T-cell (primary cell): ENCODE results near the gene RUNX3. TPM values are rescaled to one million over a fixed set of nuclear protein-coding genes. Genes with fewer than 3 reads are reported as not detected.

Source experiments
- ATAC-seq, 4 experiments: fragments of 200-7000 bp in 3 of 4; fragments of 150-1000 bp in 1 of 4; cut with Tn5 transposase; replicated peaks in 1 of 4; 1 replicate in 3 of 4; 2 replicates in 1 of 4; pipeline ENCODE4 v1.10.0; 2021; ENCODE audit warnings: moderate library complexity in 3 of 4, mild to moderate bottlenecking in 2 of 4, moderate number of reproducible peaks in 1 of 4
- CTCF ChIA-PET, 2 donors: fragments of 300-600 bp; sonication (Branson Sonifier 250); formaldehyde crosslinking; loops; one replicate each; lab custom pipeline; 2022; ENCODE audit warnings: antibody characterized with exemption in 2 of 2; lab: Charles Lee
- POLR2A ChIA-PET, 2 donors: fragments of 300-600 bp; sonication (Branson Sonifier 250); formaldehyde crosslinking; loops; one replicate each; lab custom pipeline; 2022; ENCODE audit warnings: antibody characterized with exemption in 2 of 2; lab: Charles Lee
- DNase-seq, 35 experiments: peaks; one replicate each; pipeline versions ENCODE4 v3.0.0 to v3.0.0-alpha.2; 2013 to 2023
- H3K27ac ChIP-seq: one replicate; pipeline ENCODE4 v1.5.1; 2013; ENCODE audit warnings: low read length
- H3K27me3 ChIP-seq, 2 experiments: replicated peaks in 1 of 2; 1 replicate in 1 of 2; 2 replicates in 1 of 2; pipeline versions ENCODE4 v1.6.1 to v1.7.0; 2013; ENCODE audit warnings: low read length in 1 of 2, mixed read lengths in 1 of 2; ENCODE audit not compliant: control insufficient read depth in 2 of 2, insufficient read depth in 2 of 2; ENCODE audit errors: extremely low read depth in 1 of 2
- H3K36me3 ChIP-seq, 2 donors: 1 replicate in 1 of 2; 2 replicates in 1 of 2; pipeline versions ENCODE4 v1.6.1 to v1.7.0; 2013; ENCODE audit warnings: low read length in 1 of 2; ENCODE audit not compliant: control insufficient read depth in 2 of 2, insufficient read depth in 1 of 2; ENCODE audit errors: extremely low read depth in 1 of 2
- H3K4me1 ChIP-seq, 2 experiments: 1 replicate in 1 of 2; 2 replicates in 1 of 2; pipeline versions ENCODE4 v1.6.1 to v1.7.0; 2013; ENCODE audit warnings: low read length in 2 of 2, mixed read lengths in 1 of 2; ENCODE audit not compliant: insufficient read depth in 2 of 2, control insufficient read depth in 1 of 2; ENCODE audit errors: extremely low read depth in 1 of 2
- H3K4me3 ChIP-seq, 2 donors: 1 replicate in 1 of 2; 2 replicates in 1 of 2; pipeline versions ENCODE4 v1.5.1 to v1.7.0; 2013; ENCODE audit warnings: mild to moderate bottlenecking in 2 of 2, low read length in 1 of 2, moderate library complexity in 1 of 2; ENCODE audit not compliant: control insufficient read depth in 1 of 2; ENCODE audit errors: extremely low read depth in 1 of 2
- H3K9me3 ChIP-seq: 2 replicates; pipeline ENCODE4 v1.7.0; 2013
- H3K27ac Mint-ChIP-seq, 2 donors: one replicate each; pipeline ENCODE4 v1.8.0; 2020 to 2021; ENCODE audit warnings: mild to moderate bottlenecking in 2 of 2, mixed read lengths in 2 of 2
- H3K27me3 Mint-ChIP-seq, 2 donors: one replicate each; pipeline ENCODE4 v1.8.0; 2021 to 2022; ENCODE audit warnings: mixed read lengths in 2 of 2
- H3K36me3 Mint-ChIP-seq: one replicate; pipeline ENCODE4 v1.8.0; 2021; ENCODE audit warnings: mixed read lengths
- H3K4me1 Mint-ChIP-seq, 3 donors: one replicate each; pipeline ENCODE4 v1.8.0; 2020 to 2022; ENCODE audit warnings: mixed read lengths in 3 of 3, mild to moderate bottlenecking in 1 of 3
- H3K4me3 Mint-ChIP-seq, 3 donors: one replicate each; pipeline ENCODE4 v1.8.0; 2020 to 2022; ENCODE audit warnings: mild to moderate bottlenecking in 3 of 3, mixed read lengths in 3 of 3, moderate library complexity in 3 of 3
- H3K9me3 Mint-ChIP-seq, 3 donors: one replicate each; pipeline ENCODE4 v1.8.0; 2020 to 2022; ENCODE audit warnings: mixed read lengths in 3 of 3
- WGBS: methylation state at CpG from one replicate; pipeline ENCODE4 v1.1.5; 2013; ENCODE audit warnings: missing lambda C conversion rate; ENCODE audit not compliant: insufficient coverage; 5-methylcytosine and 5-hydroxymethylcytosine counted together
- total RNA-seq, 35 experiments: library from RNA in 6 of 35; stranded (reverse) in 6 of 35; fragments of 120-200 nt in 1 of 35; gene quantifications; one replicate each; pipeline versions ENCODE4 v1.2.1 to v1.2.4 and lab custom pipeline; 2013 to 2026

Gene RUNX3
- total RNA-seq, 5 donors from 2014 or later (not counting 1 experiment from before 2014, with no cell fraction given) = 140 to 220 (median 145) TPM

DNA sequence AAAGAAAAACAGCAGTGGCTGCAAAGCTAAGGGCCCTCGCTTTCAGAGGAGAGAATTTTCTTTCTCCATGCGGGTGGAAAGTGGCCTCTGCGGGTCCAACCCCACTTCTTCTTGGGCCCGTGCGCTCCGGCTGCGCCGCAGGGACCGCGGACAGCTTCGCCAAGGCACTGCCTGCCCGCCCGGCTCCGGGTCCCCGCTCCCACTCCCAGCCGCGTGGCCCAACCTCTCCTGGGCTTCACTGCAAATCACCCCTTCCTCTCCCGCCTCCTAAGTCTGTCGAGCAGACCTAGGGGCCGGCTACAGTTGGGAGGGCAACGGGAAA is 1.0 kb upstream of the RUNX3 start:
- Histone ChIP-seq H3K4me1 (peaks cover 26 to 70% of the 10 kb centered on the region in 2 experiments), H3K27ac (peak overlapping the region; percentile 90), H3K4me3 (no peak overlapping the region), H3K9me3 (no peaks in the 10 kb centered on the region), H3K27me3 (peaks cover 0 to 5% of the 10 kb centered on the region in 2 experiments), H3K36me3 (peaks cover 6 to 15% of the 10 kb centered on the region in 2 donors)
- CTCF ChIA-PET = interaction anchor here (1.3 to 4.0 kb wide), 3 partner anchors 18 to 106 kb away, joined by 4 to 19 read pairs (median 12); no protein-coding TSS in a partner anchor
- Mint-ChIP-seq H3K9me3 (no peaks in the 10 kb centered on the region), H3K36me3 (peaks cover 10% of the 10 kb centered on the region), H3K27me3 (no peaks in the 10 kb centered on the region), H3K4me1 (peaks cover 38 to 61% (median 60%) of the 10 kb centered on the region in 3 donors), H3K4me3 (peak overlapping the region; percentile 65 to 98 (median 66)), H3K27ac (peak overlapping the region; percentile 73 to 86)
- no peak for DNase-seq
- no peak for ATAC-seq
- POLR2A ChIA-PET = no interaction called here
- WGBS = 94% methylated on average over 21 of the region's 21 CpGs

- ATAC-seq (peak; percentile 5 to 28 (median 21)), DNase-seq (peak in 29 of 35 experiments; percentile 34 to 73 (median 49))
- H3K27me3 Mint-ChIP-seq = no peaks in the 10 kb centered on the region
- ChIA-PET POLR2A (interaction anchor here (0.6 to 10.4 kb wide), 5 partner anchors 17 to 292 kb away, joined by 3 to 91 read pairs (median 4); no protein-coding TSS in a partner anchor), CTCF (interaction anchor here (0.7 to 4.0 kb wide), 12 partner anchors 16 to 1759 kb away, joined by 3 to 19 read pairs (median 3); no protein-coding TSS in a partner anchor)
- H3K36me3 ChIP-seq = peaks cover 6 to 26% of the 10 kb centered on the region in 2 donors
- H3K4me1 ChIP-seq = peaks cover 37 to 75% of the 10 kb centered on the region in 2 experiments
- WGBS = under 1% methylated on average over 129 of the region's 129 CpGs
- peak overlapping the region; percentile 96 to 98 (median 98) for H3K4me3 Mint-ChIP-seq
- no peaks in the 10 kb centered on the region for H3K9me3 ChIP-seq
- peak overlapping the region; percentile 87 to 97 for H3K4me3 ChIP-seq
- peak overlapping the region; percentile 96 for H3K27ac ChIP-seq
- peak overlapping the region; percentile 89 to 96 for H3K27ac Mint-ChIP-seq
- no peaks in the 10 kb centered on the region for H3K9me3 Mint-ChIP-seq
- peaks cover 53 to 67% (median 66%) of the 10 kb centered on the region in 3 donors for H3K4me1 Mint-ChIP-seq
- H3K27me3 ChIP-seq = peaks cover 0 to 5% of the 10 kb centered on the region in 2 experiments
- peaks cover 21% of the 10 kb centered on the region for H3K36me3 Mint-ChIP-seq
Observed at GRCh38 chr1:24929398-24930259, 447 bp downstream of the RUNX3 start.

- ATAC-seq = peak; percentile 5 to 10 (median 7)
Observed at GRCh38 chr1:24928689-24929397, 1.2 kb downstream of the RUNX3 start.

GRCh38 chr1:24927988-24928688 is 1.9 kb downstream of the RUNX3 start:
- Mint-ChIP-seq H3K36me3 (peaks cover 26% of the 10 kb centered on the region), H3K4me3 (peak overlapping the region; percentile 96 to 98 (median 98)), H3K27me3 (no peaks in the 10 kb centered on the region), H3K27ac (peak overlapping the region; percentile 89 to 96), H3K9me3 (no peaks in the 10 kb centered on the region), H3K4me1 (peaks cover 51 to 68% (median 67%) of the 10 kb centered on the region in 3 donors)
- H3K4me3 ChIP-seq = peak overlapping the region; percentile 87 to 97
- ATAC-seq = no peak
- H3K27ac ChIP-seq = peak overlapping the region; percentile 96
- peaks cover 44 to 78% of the 10 kb centered on the region in 2 experiments for H3K4me1 ChIP-seq
- DNase-seq = peak in 1 of 35 experiments; percentile 79
- no peaks in the 10 kb centered on the region for H3K9me3 ChIP-seq
- POLR2A ChIA-PET = interaction anchor here (0.5 to 10.4 kb wide), 6 partner anchors 9 to 108 kb away, joined by 3 to 91 read pairs (median 4); no protein-coding TSS in a partner anchor
- CTCF ChIA-PET = interaction anchor here (0.6 to 4.0 kb wide), 5 partner anchors 15 to 109 kb away, joined by 3 to 19 read pairs (median 3); no protein-coding TSS in a partner anchor
- 0% methylated on average over 3 of the region's 15 CpGs for WGBS
- H3K36me3 ChIP-seq = peaks cover 6 to 41% of the 10 kb centered on the region in 2 donors
- peaks cover 0 to 4% of the 10 kb centered on the region in 2 experiments for H3K27me3 ChIP-seq

More at GRCh38 chr1:24928689-24929397, 1.2 kb downstream of the RUNX3 start:
- peak overlapping the region; percentile 96 to 98 (median 98) for H3K4me3 Mint-ChIP-seq
- no peaks in the 10 kb centered on the region for H3K9me3 ChIP-seq
- no peaks in the 10 kb centered on the region for H3K9me3 Mint-ChIP-seq
- H3K27ac ChIP-seq = peak overlapping the region; percentile 96
- POLR2A ChIA-PET = interaction anchor here in 1 of 2 donors (0.5 to 10.4 kb wide), 3 partner anchors 16 to 108 kb away, joined by 3 to 91 read pairs (median 3); no protein-coding TSS in a partner anchor
- no peaks in the 10 kb centered on the region for H3K27me3 Mint-ChIP-seq
- peak overlapping the region; percentile 89 to 96 for H3K27ac Mint-ChIP-seq
- peaks cover 48 to 65% (median 64%) of the 10 kb centered on the region in 3 donors for H3K4me1 Mint-ChIP-seq
- peaks cover 6 to 34% of the 10 kb centered on the region in 2 donors for H3K36me3 ChIP-seq
- peaks cover 41 to 78% of the 10 kb centered on the region in 2 experiments for H3K4me1 ChIP-seq
- WGBS = 1% methylated on average over 24 of the region's 48 CpGs
- H3K27me3 ChIP-seq = peaks cover 0 to 5% of the 10 kb centered on the region in 2 experiments
- peak; percentile 39 to 79 (median 63) for DNase-seq
- CTCF ChIA-PET = interaction anchor here in 1 of 2 donors (0.9 to 4.0 kb wide), 3 partner anchors 81 to 108 kb away, joined by 3 to 19 read pairs (median 12); no protein-coding TSS in a partner anchor
- peak overlapping the region; percentile 87 to 97 for H3K4me3 ChIP-seq
- peaks cover 22% of the 10 kb centered on the region for H3K36me3 Mint-ChIP-seq

GRCh38 chr1:24927473-24927872 is 2.6 kb downstream of the RUNX3 start:
- Mint-ChIP-seq H3K4me3 (peak overlapping the region; percentile 96 to 98 (median 98)), H3K9me3 (no peaks in the 10 kb centered on the region), H3K27me3 (no peaks in the 10 kb centered on the region), H3K27ac (peak overlapping the region; percentile 89 to 96), H3K4me1 (peaks cover 50 to 68% (median 64%) of the 10 kb centered on the region in 3 donors), H3K36me3 (peaks cover 30% of the 10 kb centered on the region)
- H3K4me3 ChIP-seq = peak overlapping the region; percentile 87 to 97
- WGBS = 63% methylated on average over 10 of the region's 17 CpGs
- DNase-seq (peak in 4 of 35 experiments; percentile 27 to 44 (median 36)), ATAC-seq (no peak)
- no peaks in the 10 kb centered on the region for H3K27me3 ChIP-seq
- peaks cover 46 to 78% of the 10 kb centered on the region in 2 experiments for H3K4me1 ChIP-seq
- ChIA-PET CTCF (interaction anchor here (0.6 to 1.2 kb wide), 5 partner anchors 15 to 138 kb away, joined by 3 to 5 read pairs (median 3); no protein-coding TSS in a partner anchor), POLR2A (interaction anchor here (0.6 to 10.4 kb wide), 5 partner anchors 14 to 109 kb away, joined by 3 to 91 read pairs (median 3); no protein-coding TSS in a partner anchor)
- H3K27ac ChIP-seq = peak overlapping the region; percentile 96
- H3K9me3 ChIP-seq = no peaks in the 10 kb centered on the region
- H3K36me3 ChIP-seq = peaks cover 6 to 44% of the 10 kb centered on the region in 2 donors
